Left renal pelvis (tissue), 4 donors: Measurements from ENCODE around the gene RANBP6. TPM values are rescaled to one million over a fixed set of nuclear protein-coding genes. Genes with fewer than 3 reads are reported as not detected.
"Not testable (repeated sequence)": the region's sequence is repeated elsewhere in the genome, so short reads cannot be mapped to it uniquely, and the experiment has no call there.

Source experiments
- DNase-seq, 4 donors: peaks; one replicate each; pipeline ENCODE4 v3.0.0-alpha.2; 2013; ENCODE audit warnings: low read depth in 4 of 4, low spot score in 3 of 4
- polyA plus RNA-seq, 4 donors: library from polyadenylated mRNA; unstranded; fragments of 120-200 nt; gene quantifications; one replicate each; pipeline ENCODE4 v1.2.1, GENCODE V29; 2013; ENCODE audit not compliant: insufficient read length in 4 of 4

Gene RANBP6
- 10 to 100 TPM; 26.7 to 39.0 (median 30.3) TPM for polyA plus RNA-seq

- peak; percentile 72 to 84 (median 78) for DNase-seq
These were observed at the start of gene RANBP6 for GRCh38 chr9:6015278-6016157. TSS of gene RANBP6 (minus strand) at chr9:6015624. CDS start at chr9:6015607, 17 bp downstream.

GRCh38 chr9:6063146-6063545 lies 47.7 kb upstream of the RANBP6 start:
- not testable (repeated sequence) for DNase-seq

GRCh38 chr9:6055666-6056065 lies 40.2 kb upstream of the RANBP6 start:
- DNase-seq = no peak

- DNase-seq = peak in 3 of 4 donors; percentile 42 to 57 (median 45)
These were observed 39.8 kb upstream of the RANBP6 start for GRCh38 chr9:6055216-6055615.

- DNase-seq = peak; percentile 36 to 51 (median 47)
These were observed 39.1 kb upstream of the RANBP6 start for GRCh38 chr9:6054280-6055099.

GRCh38 chr9:6052293-6052919 lies 37.0 kb upstream of the RANBP6 start:
- DNase-seq = no peak

GRCh38 chr9:6051511-6051950 lies 36.1 kb upstream of the RANBP6 start:
- no peak for DNase-seq

- no peak for DNase-seq
These were observed 34.4 kb upstream of the RANBP6 start for GRCh38 chr9:6049798-6050197.

GRCh38 chr9:6048039-6048438 lies 32.6 kb upstream of the RANBP6 start:
- DNase-seq = no peak

- no peak for DNase-seq
These were observed 31.6 kb upstream of the RANBP6 start for GRCh38 chr9:6047020-6047419.

GRCh38 chr9:6045364-6045763 lies 29.9 kb upstream of the RANBP6 start:
- DNase-seq = no peak

GRCh38 chr9:6040077-6040476 lies 24.7 kb upstream of the RANBP6 start:
- DNase-seq = no peak

- DNase-seq = no peak
These were observed 21.0 kb upstream of the RANBP6 start for GRCh38 chr9:6036391-6036790.

GRCh38 chr9:6034954-6035353 lies 19.5 kb upstream of the RANBP6 start:
- no peak for DNase-seq

- DNase-seq = no peak
These were observed 14.3 kb upstream of the RANBP6 start for GRCh38 chr9:6029604-6030274.

GRCh38 chr9:6024035-6024554 lies 8.7 kb upstream of the RANBP6 start:
- DNase-seq = no peak

- not testable (repeated sequence) for DNase-seq
These were observed 1.6 kb upstream of the RANBP6 start for GRCh38 chr9:6016975-6017374.

GRCh38 chr9:6014670-6015270 lies 654 bp downstream of the RANBP6 start:
- no peak for DNase-seq

- DNase-seq = peak; percentile 92 to 98 (median 95)
These were observed 7.0 kb downstream of the RANBP6 start for GRCh38 chr9:6008169-6008979.
